Panc1 (cell line): ENCODE measurements around the gene NHSL1. TPM values are rescaled to one million over a fixed set of nuclear protein-coding genes. Genes with fewer than 3 reads are reported as not detected.

ENCODE experiments used
- ATAC-seq: fragments of 200-7000 bp; cut with Tn5 transposase; 2 replicates; pipeline ENCODE4 v1.9.1; 2020; ENCODE audit warnings: mild to moderate bottlenecking, moderate library complexity
- BruUV-seq: library from RNA; stranded (reverse); fragments of 400-500 nt; replicated peaks from 2 replicates; lab custom pipeline; 2021; lab: Mats Ljungman, UMichigan
- CTCF ChIA-PET: fragments of 300-600 bp; sonication (Branson Sonifier 250); formaldehyde crosslinking; loops from one replicate; lab custom pipeline; 2022; ENCODE audit warnings: antibody characterized with exemption; lab: Charles Lee
- POLR2A ChIA-PET: fragments of 300-600 bp; sonication (Branson Sonifier 250); formaldehyde crosslinking; loops from one replicate; lab custom pipeline; 2022; ENCODE audit warnings: antibody characterized with exemption; lab: Charles Lee
- DNase-seq: peaks from one replicate; pipeline ENCODE4 v3.0.0-alpha.2; 2010; ENCODE audit warnings: low read depth, low spot score
- H3K27ac ChIP-seq: 2 replicates; pipeline ENCODE4 v1.5.1; 2011; ENCODE audit warnings: mild to moderate bottlenecking, low read length, inconsistent platforms
- H3K27me3 ChIP-seq: fragments of 200-500 bp; sonication (Bioruptor generic); 2 replicates; pipeline ENCODE4 v1.6.0; 2014; ENCODE audit warnings: low read length, inconsistent platforms; ENCODE audit not compliant: control insufficient read depth, insufficient read depth
- H3K36me3 ChIP-seq: fragments of 200-500 bp; sonication (Bioruptor generic); 2 replicates; pipeline ENCODE4 v1.5.1; 2014; ENCODE audit warnings: inconsistent platforms, mild to moderate bottlenecking, low read length, moderate library complexity; ENCODE audit not compliant: control insufficient read depth, insufficient read depth
- H3K4me1 ChIP-seq: 2 replicates; pipeline ENCODE4 v1.5.1; 2011; ENCODE audit warnings: inconsistent platforms, mild to moderate bottlenecking, low read length, moderate library complexity; ENCODE audit not compliant: control insufficient read depth, insufficient read depth
- H3K4me3 ChIP-seq, 2 experiments: 2 replicates each; pipeline ENCODE4 v1.5.1; 2011 to 2012; ENCODE audit warnings: low read depth in 2 of 2, low read length in 2 of 2, mild to moderate bottlenecking in 2 of 2, inconsistent platforms in 1 of 2, moderate library complexity in 1 of 2
- H3K9me3 ChIP-seq: fragments of 200-500 bp; sonication (Bioruptor generic); 2 replicates; pipeline ENCODE4 v1.5.1; 2014; ENCODE audit warnings: low read depth, mild to moderate bottlenecking, inconsistent platforms, low read length, moderate library complexity; ENCODE audit not compliant: control insufficient read depth, insufficient read depth
- POLR2AphosphoS5 ChIP-seq: IDR thresholded peaks from 2 replicates; pipeline ENCODE4 v1.6.1; 2012; ENCODE audit warnings: mild to moderate bottlenecking, low read depth, low read length, moderate library complexity
- SIN3A ChIP-seq: IDR thresholded peaks from 2 replicates; pipeline ENCODE4 v1.6.1; 2012; ENCODE audit warnings: low read depth, mild to moderate bottlenecking, low read length, moderate library complexity, borderline replicate concordance; ENCODE audit not compliant: insufficient read depth
- TCF7L2 ChIP-seq: IDR thresholded peaks from 2 replicates; pipeline ENCODE4 v1.6.1; 2011; ENCODE audit warnings: mild to moderate bottlenecking, low read depth, low read length, inconsistent platforms
- in situ Hi-C: cut with HindIII; loops from 2 replicates; pipeline ENCODE4 v1.10.0; 2016; ENCODE audit warnings: low sequenced_read_pairs, low pct_unique_long_range_greater_than_20kb
- intact Hi-C: fragments of 100-400 bp; cut with micrococcal nuclease; formaldehyde crosslinking; loops from one replicate; pipeline ENCODE4 v1.10.0; 2022; ENCODE audit not compliant: unreplicated experiment
- total RNA-seq: library from RNA; stranded (reverse); gene quantifications from one replicate; pipeline ENCODE4 v1.2.1, GENCODE V29; 2021; ENCODE audit not compliant: unreplicated experiment
- TF ChIP-seq, protein P1 (sequence below): fragments of 450-650 bp; IDR thresholded peaks from 2 replicates; pipeline ENCODE4 v1.5.1; 2017; ENCODE audit warnings: mild to moderate bottlenecking
- TF ChIP-seq, protein P2 (sequence below), 2 experiments: IDR thresholded peaks; 2 replicates each; pipeline ENCODE4 v1.6.1; 2011 to 2012; ENCODE audit warnings: low read depth in 2 of 2, control low read depth in 1 of 2, low read length in 1 of 2, mild to moderate bottlenecking in 1 of 2, moderate library complexity in 1 of 2; ENCODE audit not compliant: insufficient read depth in 1 of 2

The NHSL1 gene
- total RNA-seq, 1 experiment from 2014 or later, result 20.6 TPM

DNA sequence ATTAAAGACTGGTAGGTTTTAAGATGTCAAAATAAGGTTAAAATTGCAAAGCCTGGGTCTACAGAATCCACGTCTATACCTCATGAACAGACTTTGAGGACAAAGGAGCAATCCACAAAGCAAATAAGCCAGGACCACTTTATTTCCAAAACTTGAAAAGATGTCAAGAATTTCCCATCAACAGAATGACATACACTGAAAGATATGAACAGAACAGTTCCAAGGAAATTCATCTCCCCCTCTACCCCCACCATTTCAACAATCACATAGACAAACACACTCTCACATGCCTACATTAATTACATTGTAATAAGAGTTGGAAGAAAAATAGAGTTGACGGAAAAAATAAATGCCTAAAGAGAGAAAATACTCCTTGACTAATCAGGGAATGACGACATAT, 45.2 kb upstream of the NHSL1 start:
- POLR2A ChIA-PET, result interaction anchor here (0.6 to 0.7 kb wide), 2 partner anchors 9 to 30 kb away, joined by 3 to 9 read pairs; no protein-coding TSS in a partner anchor
- H3K9me3 ChIP-seq, result no peaks in the 10 kb centered on the region
- no peak for ATAC-seq
- no peaks in the 10 kb centered on the region for H3K36me3 ChIP-seq
- H3K27ac ChIP-seq, result no peak overlapping the region
- TF ChIP-seq, protein P1, sequence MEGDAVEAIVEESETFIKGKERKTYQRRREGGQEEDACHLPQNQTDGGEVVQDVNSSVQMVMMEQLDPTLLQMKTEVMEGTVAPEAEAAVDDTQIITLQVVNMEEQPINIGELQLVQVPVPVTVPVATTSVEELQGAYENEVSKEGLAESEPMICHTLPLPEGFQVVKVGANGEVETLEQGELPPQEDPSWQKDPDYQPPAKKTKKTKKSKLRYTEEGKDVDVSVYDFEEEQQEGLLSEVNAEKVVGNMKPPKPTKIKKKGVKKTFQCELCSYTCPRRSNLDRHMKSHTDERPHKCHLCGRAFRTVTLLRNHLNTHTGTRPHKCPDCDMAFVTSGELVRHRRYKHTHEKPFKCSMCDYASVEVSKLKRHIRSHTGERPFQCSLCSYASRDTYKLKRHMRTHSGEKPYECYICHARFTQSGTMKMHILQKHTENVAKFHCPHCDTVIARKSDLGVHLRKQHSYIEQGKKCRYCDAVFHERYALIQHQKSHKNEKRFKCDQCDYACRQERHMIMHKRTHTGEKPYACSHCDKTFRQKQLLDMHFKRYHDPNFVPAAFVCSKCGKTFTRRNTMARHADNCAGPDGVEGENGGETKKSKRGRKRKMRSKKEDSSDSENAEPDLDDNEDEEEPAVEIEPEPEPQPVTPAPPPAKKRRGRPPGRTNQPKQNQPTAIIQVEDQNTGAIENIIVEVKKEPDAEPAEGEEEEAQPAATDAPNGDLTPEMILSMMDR, result no peak
- TF ChIP-seq, protein P2, sequence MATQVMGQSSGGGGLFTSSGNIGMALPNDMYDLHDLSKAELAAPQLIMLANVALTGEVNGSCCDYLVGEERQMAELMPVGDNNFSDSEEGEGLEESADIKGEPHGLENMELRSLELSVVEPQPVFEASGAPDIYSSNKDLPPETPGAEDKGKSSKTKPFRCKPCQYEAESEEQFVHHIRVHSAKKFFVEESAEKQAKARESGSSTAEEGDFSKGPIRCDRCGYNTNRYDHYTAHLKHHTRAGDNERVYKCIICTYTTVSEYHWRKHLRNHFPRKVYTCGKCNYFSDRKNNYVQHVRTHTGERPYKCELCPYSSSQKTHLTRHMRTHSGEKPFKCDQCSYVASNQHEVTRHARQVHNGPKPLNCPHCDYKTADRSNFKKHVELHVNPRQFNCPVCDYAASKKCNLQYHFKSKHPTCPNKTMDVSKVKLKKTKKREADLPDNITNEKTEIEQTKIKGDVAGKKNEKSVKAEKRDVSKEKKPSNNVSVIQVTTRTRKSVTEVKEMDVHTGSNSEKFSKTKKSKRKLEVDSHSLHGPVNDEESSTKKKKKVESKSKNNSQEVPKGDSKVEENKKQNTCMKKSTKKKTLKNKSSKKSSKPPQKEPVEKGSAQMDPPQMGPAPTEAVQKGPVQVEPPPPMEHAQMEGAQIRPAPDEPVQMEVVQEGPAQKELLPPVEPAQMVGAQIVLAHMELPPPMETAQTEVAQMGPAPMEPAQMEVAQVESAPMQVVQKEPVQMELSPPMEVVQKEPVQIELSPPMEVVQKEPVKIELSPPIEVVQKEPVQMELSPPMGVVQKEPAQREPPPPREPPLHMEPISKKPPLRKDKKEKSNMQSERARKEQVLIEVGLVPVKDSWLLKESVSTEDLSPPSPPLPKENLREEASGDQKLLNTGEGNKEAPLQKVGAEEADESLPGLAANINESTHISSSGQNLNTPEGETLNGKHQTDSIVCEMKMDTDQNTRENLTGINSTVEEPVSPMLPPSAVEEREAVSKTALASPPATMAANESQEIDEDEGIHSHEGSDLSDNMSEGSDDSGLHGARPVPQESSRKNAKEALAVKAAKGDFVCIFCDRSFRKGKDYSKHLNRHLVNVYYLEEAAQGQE (IDR thresholded peaks at IDR 0.05; ENCODE audit: insufficient read depth in 1 of 2, low read depth in 2 of 2, low read length in 1 of 2), result no peak
- TF ChIP-seq POLR2AphosphoS5, result no peak
- TF ChIP-seq TCF7L2, result no peak
- TF ChIP-seq SIN3A, result no peak
- no peak for DNase-seq
- peaks cover 11% of the 10 kb centered on the region for H3K4me1 ChIP-seq
- CTCF ChIA-PET, result no interaction called here
- in situ Hi-C loops (no loop called here), intact Hi-C loops (no loop called here)
- H3K4me3 ChIP-seq, result no peak overlapping the region
- no TSS peak for BruUV-seq
- H3K27me3 ChIP-seq, result no peaks in the 10 kb centered on the region

DNA sequence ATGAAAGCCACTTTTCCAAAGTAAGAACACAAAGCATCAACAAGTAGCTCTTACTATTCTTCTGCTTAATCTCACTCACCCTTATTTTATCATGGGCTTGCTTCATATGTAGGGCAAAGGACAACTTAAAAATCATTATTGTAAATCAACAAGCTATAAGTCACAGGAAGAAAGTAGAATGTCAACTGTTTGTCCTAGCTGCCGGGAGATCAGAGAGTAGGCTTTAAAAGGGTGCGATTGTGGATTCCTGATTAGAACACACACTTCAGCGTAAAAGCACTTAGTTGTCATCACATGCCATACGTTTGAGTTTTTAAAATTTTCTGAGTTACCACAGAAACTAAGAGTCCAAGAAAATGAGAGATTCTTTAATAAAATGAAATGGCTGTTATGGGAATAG, 44.4 kb upstream of the NHSL1 start:
- Histone ChIP-seq H3K4me1 (peaks cover 11% of the 10 kb centered on the region), H3K9me3 (no peaks in the 10 kb centered on the region), H3K4me3 (no peak overlapping the region), H3K27me3 (no peaks in the 10 kb centered on the region), H3K27ac (no peak overlapping the region), H3K36me3 (no peaks in the 10 kb centered on the region)
- no peak for TF ChIP-seq POLR2AphosphoS5
- TF ChIP-seq, protein P2 (IDR thresholded peaks at IDR 0.05; ENCODE audit: insufficient read depth in 1 of 2, low read depth in 2 of 2, low read length in 1 of 2), result no peak
- no peak for TF ChIP-seq SIN3A
- TF ChIP-seq, protein P1, result no peak
- ChIA-PET CTCF (no interaction called here), POLR2A (no interaction called here)
- intact Hi-C loops, result no loop called here
- DNase-seq (no peak), ATAC-seq (no peak)
- in situ Hi-C loops, result no loop called here
- BruUV-seq, result no TSS peak
